NCI-H2171 treated with DMSO at 0.1 percent for 48 hours (cell line): Measurements from ENCODE around the gene DCHS2.
"Not testable (repeated sequence)": the region's sequence is repeated elsewhere in the genome, so short reads cannot be mapped to it uniquely, and the experiment has no call there.

Experiments
- DNase-seq: peaks from one replicate; lab custom pipeline; 2025; lab: John Stamatoyannopoulos, UW

Gene DCHS2

GRCh38 chr4:154217384-154217783 is 274.2 kb downstream of the DCHS2 start:
- not testable (repeated sequence) for DNase-seq

GRCh38 chr4:154211506-154211905 is 280.1 kb downstream of the DCHS2 start:
- DNase-seq = no peak

DNA sequence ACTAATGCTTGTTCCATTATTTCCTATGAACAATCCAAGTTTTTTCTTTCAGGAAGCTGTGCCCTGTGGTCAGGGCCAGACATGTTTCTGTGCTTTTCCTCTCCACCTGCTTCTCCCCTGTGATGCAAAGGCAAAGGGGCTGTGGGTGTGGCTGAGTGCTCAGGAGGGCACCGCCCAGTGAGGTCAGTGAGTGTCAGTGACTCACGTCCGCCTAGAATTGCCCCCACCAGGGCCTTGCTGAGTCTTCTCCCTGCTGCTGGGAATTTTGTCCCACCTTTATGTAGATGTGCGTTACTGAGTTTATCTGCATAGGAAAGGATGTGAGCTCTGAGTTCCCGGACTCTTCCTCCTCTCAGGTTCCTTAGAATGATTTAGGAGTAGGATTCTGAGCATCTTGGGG is 283.2 kb downstream of the DCHS2 start:
- DNase-seq = no peak

DNA sequence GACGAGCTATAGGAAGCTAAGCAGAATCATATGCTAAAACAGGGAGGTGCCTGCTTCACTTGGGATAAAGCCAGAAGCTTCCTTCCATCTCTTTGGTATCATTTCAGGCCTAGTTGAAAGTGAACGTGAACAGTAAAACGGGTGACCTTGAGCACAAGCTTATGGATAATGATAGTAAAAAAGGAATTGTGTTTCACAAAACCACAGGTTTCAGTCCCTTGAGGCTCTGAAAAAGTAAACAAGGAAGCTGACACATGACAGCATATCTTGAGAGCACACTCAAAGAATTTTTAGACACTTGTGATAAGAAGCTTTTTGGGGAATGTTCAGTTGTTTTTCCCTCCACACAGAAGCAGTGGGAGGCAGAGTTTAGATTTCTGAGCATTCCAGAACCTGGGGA is 286.1 kb downstream of the DCHS2 start:
- DNase-seq = no peak

DNA sequence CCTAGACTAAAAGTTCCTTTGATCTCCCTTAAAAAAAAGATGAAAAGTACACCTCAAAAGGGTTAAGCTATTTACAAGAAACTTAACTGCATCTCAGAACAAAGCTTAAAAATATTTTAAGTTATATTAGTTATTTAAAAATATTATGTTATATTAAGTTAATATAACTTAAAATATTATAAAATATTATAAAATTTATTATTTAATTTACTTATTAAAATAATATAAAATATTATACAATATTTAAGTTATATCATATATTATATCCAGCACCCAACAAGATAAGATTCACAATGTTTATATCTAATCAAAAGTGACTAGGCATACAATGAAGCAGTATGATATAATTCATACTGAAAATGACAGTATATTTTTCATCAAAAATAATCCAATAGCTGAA is 296.9 kb downstream of the DCHS2 start:
- no peak for DNase-seq

DNA sequence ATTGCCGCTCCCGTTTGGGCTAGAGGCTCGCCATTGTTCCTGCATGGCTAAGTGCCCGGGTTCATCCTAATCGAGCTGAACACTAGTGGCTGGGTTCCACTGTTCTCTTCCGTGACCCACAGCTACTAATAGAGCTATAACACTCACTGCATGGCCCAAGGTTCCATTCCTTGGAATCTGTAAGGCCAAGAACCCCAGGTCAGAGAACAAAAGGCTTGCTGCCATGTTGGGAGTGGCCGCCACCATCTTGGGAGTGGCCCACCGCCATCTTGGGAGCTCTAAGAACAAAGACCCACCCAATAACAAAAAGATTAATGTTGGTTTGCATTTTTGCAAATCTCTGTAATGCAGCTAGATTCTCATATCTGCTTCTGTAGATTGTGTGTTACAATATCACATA is 299.0 kb downstream of the DCHS2 start:
- no peak for DNase-seq

DNA sequence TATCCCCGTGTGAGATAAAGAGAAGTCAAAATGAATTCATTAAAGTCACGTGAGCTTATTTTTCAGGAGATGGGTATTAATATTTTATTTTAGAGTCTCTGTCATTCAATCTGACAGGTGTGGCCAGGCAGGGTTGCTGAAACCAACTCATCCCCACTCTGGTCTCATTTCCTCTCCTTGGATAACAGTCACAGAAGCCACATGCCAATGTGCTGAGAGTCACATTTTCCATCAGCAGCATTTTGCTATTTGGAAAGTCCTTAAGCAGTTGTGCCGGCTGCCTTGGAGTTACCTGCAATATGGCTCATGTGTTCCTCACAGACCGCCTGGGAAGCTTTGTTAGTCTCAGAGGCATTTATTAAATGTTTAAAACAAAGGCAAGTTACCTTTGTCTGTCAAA is 302.3 kb downstream of the DCHS2 start:
- DNase-seq = no peak

DNA sequence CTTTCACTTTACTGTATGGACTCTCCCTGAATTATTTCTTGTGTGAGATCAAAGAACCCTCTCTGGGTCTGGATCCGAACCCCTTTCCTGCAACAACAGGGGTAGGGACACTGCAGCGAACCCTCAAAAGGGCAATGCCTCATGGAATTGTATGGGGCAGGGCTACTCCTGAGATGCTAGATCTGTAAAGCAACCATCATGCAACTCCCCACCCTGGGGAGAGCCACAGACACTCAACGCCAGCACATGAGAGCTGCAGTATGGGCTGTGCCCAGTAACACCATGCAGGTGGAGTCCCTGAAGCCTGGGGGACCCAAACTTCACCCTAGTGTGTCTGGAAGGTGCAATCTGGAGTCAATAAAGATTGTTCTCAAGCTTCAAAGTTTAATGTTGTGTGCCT is 304.7 kb downstream of the DCHS2 start:
- no peak for DNase-seq

DNA sequence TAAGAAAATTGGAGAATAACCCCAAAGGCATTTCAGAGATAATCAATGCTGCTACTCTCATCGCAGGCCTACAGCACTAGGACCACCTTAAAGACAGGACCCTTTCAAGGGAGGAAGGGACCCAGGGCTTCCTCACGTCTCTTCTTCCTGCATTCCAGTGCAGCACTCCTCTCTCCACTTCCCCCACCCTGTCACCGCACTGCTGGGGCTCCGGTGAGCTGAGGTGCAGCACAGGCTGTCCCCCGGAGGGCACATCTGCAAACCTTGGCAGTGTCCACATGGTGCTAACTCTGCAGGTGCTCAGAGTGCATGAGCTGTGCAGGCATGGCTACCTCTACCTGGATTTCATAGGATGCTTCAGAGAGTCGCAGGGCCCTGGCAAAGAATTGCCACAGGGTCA is 305.6 kb downstream of the DCHS2 start:
- DNase-seq = no peak

- no peak for DNase-seq
Observed at GRCh38 chr4:154184238-154184637, 307.4 kb downstream of the DCHS2 start.

- no peak for DNase-seq
Observed at GRCh38 chr4:154183264-154183663, 308.3 kb downstream of the DCHS2 start.
